HG02884 (cell line): ENCODE data around the gene FARP1.

ENCODE experiments used
- ATAC-seq: cut with Tn5 transposase; IDR thresholded peaks from one replicate; pipeline ENCODE4 v1.9.1; 2021; ENCODE audit warnings: mild to moderate bottlenecking, moderate library complexity; ENCODE audit not compliant: unreplicated experiment

FARP1 gene

GRCh38 chr13:98142380-98143156 lies at the start of gene FARP1:
Gene FARP1, plus strand, starts transcription at chr13:98143094. Its CDS starts 70,149 bp downstream, at chr13:98213243.
- peak; percentile 61 for ATAC-seq

GRCh38 chr13:98094678-98095266 lies 48.1 kb upstream of the FARP1 start:
- no peak for ATAC-seq

GRCh38 chr13:98096059-98096458 lies 46.8 kb upstream of the FARP1 start:
- ATAC-seq = no peak

- no peak for ATAC-seq
Measured at GRCh38 chr13:98097749-98098148, 45.1 kb upstream of the FARP1 start.

- no peak for ATAC-seq
Measured at GRCh38 chr13:98098516-98098915, 44.4 kb upstream of the FARP1 start.

GRCh38 chr13:98099627-98100026 lies 43.3 kb upstream of the FARP1 start:
- ATAC-seq = no peak

- ATAC-seq = no peak
Measured at GRCh38 chr13:98100481-98100880, 42.4 kb upstream of the FARP1 start.

GRCh38 chr13:98103531-98103930 lies 39.4 kb upstream of the FARP1 start:
- no peak for ATAC-seq

GRCh38 chr13:98103942-98104880 lies 38.7 kb upstream of the FARP1 start:
- ATAC-seq = no peak

- no peak for ATAC-seq
Measured at GRCh38 chr13:98105929-98106336, 37.0 kb upstream of the FARP1 start.

- no peak for ATAC-seq
Measured at GRCh38 chr13:98108341-98108740, 34.6 kb upstream of the FARP1 start.

- no peak for ATAC-seq
Measured at GRCh38 chr13:98109226-98109853, 33.6 kb upstream of the FARP1 start.

GRCh38 chr13:98110749-98111148 lies 32.1 kb upstream of the FARP1 start:
- no peak for ATAC-seq

GRCh38 chr13:98111168-98112098 lies 31.5 kb upstream of the FARP1 start:
- no peak for ATAC-seq

- no peak for ATAC-seq
Measured at GRCh38 chr13:98112456-98112855, 30.4 kb upstream of the FARP1 start.

- no peak for ATAC-seq
Measured at GRCh38 chr13:98118865-98119264, 24.0 kb upstream of the FARP1 start.

GRCh38 chr13:98123176-98123575 lies 19.7 kb upstream of the FARP1 start:
- no peak for ATAC-seq

- no peak for ATAC-seq
Measured at GRCh38 chr13:98129059-98129746, 13.7 kb upstream of the FARP1 start.

- peak; percentile 93 for ATAC-seq
Measured at GRCh38 chr13:98133946-98134345, 8.9 kb upstream of the FARP1 start.
